GM19467 (cell line): ENCODE measurements around the gene TFF2.

Experiments
- ATAC-seq: cut with Tn5 transposase; IDR thresholded peaks from one replicate; pipeline ENCODE4 v1.9.1; 2021; ENCODE audit warnings: mild to moderate bottlenecking, moderate library complexity; ENCODE audit not compliant: unreplicated experiment

Gene TFF2

GRCh38 chr21:42321845-42322244, 28.9 kb downstream of the TFF2 start:
- ATAC-seq: no peak

GRCh38 chr21:42321231-42321630, 29.6 kb downstream of the TFF2 start:
- no peak for ATAC-seq

- ATAC-seq: no peak
Observed at GRCh38 chr21:42320791-42321190, 30.0 kb downstream of the TFF2 start.

- no peak for ATAC-seq
Observed at GRCh38 chr21:42319851-42320572, 30.8 kb downstream of the TFF2 start.

GRCh38 chr21:42319376-42319775, 31.4 kb downstream of the TFF2 start:
- ATAC-seq: no peak

- ATAC-seq: no peak
Observed at GRCh38 chr21:42317826-42318746, 32.7 kb downstream of the TFF2 start.

- ATAC-seq: no peak
Observed at GRCh38 chr21:42317341-42317741, 33.5 kb downstream of the TFF2 start.

GRCh38 chr21:42316891-42317290, 33.9 kb downstream of the TFF2 start:
- ATAC-seq: no peak

- ATAC-seq: no peak
Observed at GRCh38 chr21:42315296-42315891, 35.4 kb downstream of the TFF2 start, which contains the start of gene TFF3. Gene TFF3 (minus strand): TSS chr21:42315409. CDS start chr21:42315374, 35 bp downstream.

GRCh38 chr21:42314616-42315295, 36.0 kb downstream of the TFF2 start:
- ATAC-seq: no peak

- ATAC-seq: no peak
Observed at GRCh38 chr21:42313501-42313969, 37.3 kb downstream of the TFF2 start.

- ATAC-seq: no peak
Observed at GRCh38 chr21:42312626-42313104, 38.1 kb downstream of the TFF2 start.

- ATAC-seq: no peak
Observed at GRCh38 chr21:42311816-42312625, 38.8 kb downstream of the TFF2 start.

- no peak for ATAC-seq
Observed at GRCh38 chr21:42311160-42311559, 39.6 kb downstream of the TFF2 start.

GRCh38 chr21:42310411-42311001, 40.3 kb downstream of the TFF2 start:
- no peak for ATAC-seq

GRCh38 chr21:42309753-42310213, 41.0 kb downstream of the TFF2 start:
- no peak for ATAC-seq

GRCh38 chr21:42308914-42309752, 41.7 kb downstream of the TFF2 start:
- ATAC-seq: no peak

GRCh38 chr21:42308161-42308913, 42.5 kb downstream of the TFF2 start:
- ATAC-seq: no peak
